HG03378 (cell line): ENCODE measurements around the gene THSD8.

Experiments
- ATAC-seq: cut with Tn5 transposase; IDR thresholded peaks from one replicate; pipeline ENCODE4 v1.9.1; 2021; ENCODE audit warnings: mild to moderate bottlenecking, moderate library complexity; ENCODE audit not compliant: unreplicated experiment

The THSD8 gene

DNA sequence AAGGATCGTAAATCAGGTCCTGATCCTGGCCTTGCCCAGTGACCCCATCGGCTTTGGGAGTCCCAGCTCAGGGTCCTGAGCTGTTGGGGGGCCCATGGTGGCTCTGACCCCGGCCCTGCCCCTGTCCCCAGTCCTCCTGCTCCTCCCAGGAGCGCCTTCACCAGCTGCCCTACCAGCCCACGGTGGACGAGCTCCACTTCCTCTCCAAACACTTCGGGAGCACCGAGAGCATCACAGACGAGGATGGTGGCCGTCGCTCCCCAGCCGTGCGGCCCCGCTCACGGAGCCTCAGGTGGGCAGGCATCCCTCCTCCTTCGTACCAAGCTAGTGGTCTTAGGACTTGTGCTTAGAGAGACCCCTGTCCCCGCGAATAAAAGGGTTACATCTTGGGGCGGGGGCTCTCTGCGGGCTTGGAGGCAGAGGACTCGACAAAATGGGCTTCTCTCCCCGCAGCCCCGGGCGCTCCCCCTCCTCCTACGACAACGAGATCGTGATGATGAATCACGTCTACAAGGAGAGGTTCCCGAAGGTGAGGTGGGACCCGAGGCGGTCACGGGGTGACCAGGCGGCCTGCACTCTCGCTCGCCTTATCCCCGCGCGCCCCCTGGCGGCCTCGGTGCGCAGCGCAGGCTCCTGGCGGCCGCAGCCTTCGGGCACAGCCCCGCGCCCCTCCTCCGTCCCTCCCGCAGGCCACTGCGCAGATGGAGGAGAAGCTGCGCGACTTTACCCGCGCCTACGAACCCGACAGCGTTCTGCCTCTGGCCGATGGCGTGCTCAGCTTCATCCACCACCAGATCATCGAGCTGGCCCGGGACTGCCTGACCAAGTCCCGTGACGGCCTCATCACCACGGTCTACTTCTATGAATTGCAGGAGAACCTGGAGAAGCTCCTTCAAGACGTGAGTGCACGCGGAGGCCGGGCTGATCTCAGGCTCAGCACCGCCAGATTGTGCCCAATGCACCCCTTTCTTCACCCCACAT is 45.6 kb downstream of the THSD8 start:
- ATAC-seq = no peak
